Uterus (tissue), 2 donors: ENCODE results near the gene CLEC4M.

Experiments used
- POLR2A ChIP-seq, 2 donors: fragments of 450-650 bp; IDR thresholded peaks; one replicate each; pipeline ENCODE4 v1.6.1; 2016; ENCODE audit warnings: antibody characterized with exemption in 2 of 2, mild to moderate bottlenecking in 1 of 2, moderate library complexity in 1 of 2
- TF ChIP-seq, protein P1 (sequence below), 4 experiments: fragments of 200-600 bp in 2 of 4; fragments of 450-650 bp in 2 of 4; sonication (generic) in 2 of 4; IDR thresholded peaks; one replicate each; pipeline ENCODE4 v1.5.1; 2016 to 2019; ENCODE audit warnings: antibody characterized with exemption in 4 of 4, mild to moderate bottlenecking in 2 of 4, moderate library complexity in 1 of 4

DNA sequence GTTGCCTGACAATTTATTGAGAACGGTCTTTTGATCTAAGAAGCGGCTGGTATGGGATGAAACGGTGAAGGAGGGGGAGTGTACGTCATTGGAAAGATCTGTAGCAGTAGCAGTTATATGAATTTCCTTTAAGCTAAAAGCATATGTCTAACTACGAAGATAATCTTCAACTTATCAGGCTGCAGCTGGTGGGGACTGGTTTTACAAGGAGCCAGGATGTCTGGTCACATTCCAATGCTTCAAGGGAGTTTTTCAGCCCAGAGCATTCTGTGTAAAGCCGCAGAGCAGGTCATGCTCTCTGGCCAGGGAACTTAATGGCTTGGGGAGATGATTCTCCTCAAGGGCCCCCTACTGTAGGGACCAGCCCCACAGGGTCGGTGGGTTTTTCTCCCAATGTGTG is 29.2 kb downstream of the CLEC4M start:
- TF ChIP-seq, protein P1, sequence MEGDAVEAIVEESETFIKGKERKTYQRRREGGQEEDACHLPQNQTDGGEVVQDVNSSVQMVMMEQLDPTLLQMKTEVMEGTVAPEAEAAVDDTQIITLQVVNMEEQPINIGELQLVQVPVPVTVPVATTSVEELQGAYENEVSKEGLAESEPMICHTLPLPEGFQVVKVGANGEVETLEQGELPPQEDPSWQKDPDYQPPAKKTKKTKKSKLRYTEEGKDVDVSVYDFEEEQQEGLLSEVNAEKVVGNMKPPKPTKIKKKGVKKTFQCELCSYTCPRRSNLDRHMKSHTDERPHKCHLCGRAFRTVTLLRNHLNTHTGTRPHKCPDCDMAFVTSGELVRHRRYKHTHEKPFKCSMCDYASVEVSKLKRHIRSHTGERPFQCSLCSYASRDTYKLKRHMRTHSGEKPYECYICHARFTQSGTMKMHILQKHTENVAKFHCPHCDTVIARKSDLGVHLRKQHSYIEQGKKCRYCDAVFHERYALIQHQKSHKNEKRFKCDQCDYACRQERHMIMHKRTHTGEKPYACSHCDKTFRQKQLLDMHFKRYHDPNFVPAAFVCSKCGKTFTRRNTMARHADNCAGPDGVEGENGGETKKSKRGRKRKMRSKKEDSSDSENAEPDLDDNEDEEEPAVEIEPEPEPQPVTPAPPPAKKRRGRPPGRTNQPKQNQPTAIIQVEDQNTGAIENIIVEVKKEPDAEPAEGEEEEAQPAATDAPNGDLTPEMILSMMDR (IDR thresholded peaks at IDR 0.05) = no peak
- no peak for TF ChIP-seq POLR2A (IDR thresholded peaks at IDR 0.05)
